Adrenal gland (tissue), 12 donors: ENCODE results near the gene SUPT4H1. TPM values are rescaled to one million over a fixed set of nuclear protein-coding genes. Genes with fewer than 3 reads are reported as not detected.

Experiments used
- DNase-seq, 7 donors: peaks; one replicate each; pipeline ENCODE4 v3.0.0-alpha.2; 2019 to 2020
- H3K27ac ChIP-seq, 5 donors: fragments of 200-600 bp; sonication (generic) in 4 of 5; 1 replicate in 3 of 5; 2 replicates in 2 of 5; pipeline versions ENCODE4 v1.5.1 to v1.8.0; 2016 to 2020; ENCODE audit warnings: mild to moderate bottlenecking in 1 of 5
- H3K27me3 ChIP-seq: fragments of 200-600 bp; 2 replicates; pipeline ENCODE4 v1.8.0; 2021
- H3K36me3 ChIP-seq, 2 donors: fragments of 200-600 bp; replicated peaks in 1 of 2; 1 replicate in 1 of 2; 2 replicates in 1 of 2; pipeline versions ENCODE4 v1.5.1 to v1.8.0; 2018 to 2022
- H3K4me1 ChIP-seq, 2 donors: fragments of 200-600 bp; replicated peaks in 1 of 2; 1 replicate in 1 of 2; 2 replicates in 1 of 2; pipeline versions ENCODE4 v1.5.1 to v1.8.0; 2018 to 2021
- H3K4me3 ChIP-seq, 4 donors: fragments of 200-600 bp; sonication (generic) in 3 of 4; one replicate each; pipeline ENCODE4 v1.5.1; 2016 to 2018
- H3K9me3 ChIP-seq, 3 donors: fragments of 200-600 bp; sonication (generic) in 1 of 3; replicated peaks in 1 of 3; 1 replicate in 2 of 3; 2 replicates in 1 of 3; pipeline versions ENCODE4 v1.5.1 to v1.8.0; 2016 to 2021
- POLR2A ChIP-seq, 2 donors: fragments of 450-650 bp; IDR thresholded peaks; one replicate each; pipeline ENCODE4 v1.6.1; 2017; ENCODE audit warnings: antibody characterized with exemption in 2 of 2, mild to moderate bottlenecking in 2 of 2, moderate library complexity in 1 of 2
- WGBS, 4 donors: extraction: QIAGEN DNeasy Blood & Tissue Kit in 2 of 4; methylation state at CpG; one replicate each; pipeline versions ENCODE4 v1.1.5 to v1.1.7; 2013 to 2017; 5-methylcytosine and 5-hydroxymethylcytosine counted together
- intact Hi-C, 2 donors: fragments of 100-400 bp; cut with DNase I; formaldehyde crosslinking; loops; one replicate each; pipeline versions ENCODE4 v1.14.1 to v1.15.0; 2022 to 2023
- polyA plus RNA-seq, 3 donors: library from polyadenylated mRNA; stranded (reverse); fragments of 200-250 nt in 2 of 3; fragments of 350-450 nt in 1 of 3; fragmentation: Illumina TruSeq in 1 of 3; extraction: RNeasy Lipid Tissue Mini Kit (QIAGEN cat#74804) in 1 of 3; gene quantifications; one replicate each; pipeline ENCODE4 v1.2.3, GENCODE V29; 2013 to 2014
- total RNA-seq, 9 donors: library from RNA; depleted of rRNA in 4 of 9; stranded (reverse); fragments of >200 nt in 4 of 9; fragments of 120-200 nt in 1 of 9; fragmentation: NEBNext Ultra II Directional in 1 of 9; extraction: Animal tissue kit (Norgen Biotek cat#: 25700) in 1 of 9; gene quantifications; one replicate each; pipeline versions ENCODE4 v1.1.0 to v1.2.4, GENCODE V29; 2013 to 2023
- TF ChIP-seq, protein P1 (sequence below), 6 experiments: fragments of 450-650 bp in 4 of 6; fragments of 200-600 bp in 2 of 6; sonication (generic) in 1 of 6; IDR thresholded peaks; 1 replicate in 5 of 6; 2 replicates in 1 of 6; pipeline versions ENCODE4 v1.5.1 to v1.8.0; 2016 to 2021; ENCODE audit warnings: antibody characterized with exemption in 6 of 6, mild to moderate bottlenecking in 2 of 6, moderate library complexity in 1 of 6
- donor health status: healthy with polysubstance abuse.
- donor health status: Bipolar disorder and iron deficiency.
- donor health status: DM: yes; HTN: yes; CAD: no.
- donor health status: DM: no; HTN: no; CAD: no.
- donor health status: DM: no; HTN: no; CAD: no.
- donor health status: DM: yes; HTN: yes; CAD: no.

Gene SUPT4H1
- total and polyA plus RNA-seq, 12 donors: 58.6 to 178 (median 90.3) TPM

GRCh38 chr17:58319173-58320162 is 32.5 kb downstream of the SUPT4H1 start:
- WGBS, 4 donors: 86 to 91% (median 89%) methylated on average over 13 to 25 of the region's 25 CpGs
- Histone ChIP-seq H3K27ac (no peak overlapping the region), H3K4me1 (peaks cover 0 to 5% of the 10 kb centered on the region in 2 donors), H3K36me3 (no peaks in the 10 kb centered on the region), H3K9me3 (no peaks in the 10 kb centered on the region), H3K27me3 (no peaks in the 10 kb centered on the region), H3K4me3 (no peak overlapping the region)
- peak in 2 of 7 donors; percentile 10 to 12 for DNase-seq
- intact Hi-C loops: loop anchor here (5.0 to 10.0 kb wide), 3 partner anchors 38 to 128 kb away; no protein-coding TSS in a partner anchor
- TF ChIP-seq, protein P1, sequence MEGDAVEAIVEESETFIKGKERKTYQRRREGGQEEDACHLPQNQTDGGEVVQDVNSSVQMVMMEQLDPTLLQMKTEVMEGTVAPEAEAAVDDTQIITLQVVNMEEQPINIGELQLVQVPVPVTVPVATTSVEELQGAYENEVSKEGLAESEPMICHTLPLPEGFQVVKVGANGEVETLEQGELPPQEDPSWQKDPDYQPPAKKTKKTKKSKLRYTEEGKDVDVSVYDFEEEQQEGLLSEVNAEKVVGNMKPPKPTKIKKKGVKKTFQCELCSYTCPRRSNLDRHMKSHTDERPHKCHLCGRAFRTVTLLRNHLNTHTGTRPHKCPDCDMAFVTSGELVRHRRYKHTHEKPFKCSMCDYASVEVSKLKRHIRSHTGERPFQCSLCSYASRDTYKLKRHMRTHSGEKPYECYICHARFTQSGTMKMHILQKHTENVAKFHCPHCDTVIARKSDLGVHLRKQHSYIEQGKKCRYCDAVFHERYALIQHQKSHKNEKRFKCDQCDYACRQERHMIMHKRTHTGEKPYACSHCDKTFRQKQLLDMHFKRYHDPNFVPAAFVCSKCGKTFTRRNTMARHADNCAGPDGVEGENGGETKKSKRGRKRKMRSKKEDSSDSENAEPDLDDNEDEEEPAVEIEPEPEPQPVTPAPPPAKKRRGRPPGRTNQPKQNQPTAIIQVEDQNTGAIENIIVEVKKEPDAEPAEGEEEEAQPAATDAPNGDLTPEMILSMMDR (IDR thresholded peaks at IDR 0.05): no peak
- TF ChIP-seq POLR2A (IDR thresholded peaks at IDR 0.05): no peak

DNA sequence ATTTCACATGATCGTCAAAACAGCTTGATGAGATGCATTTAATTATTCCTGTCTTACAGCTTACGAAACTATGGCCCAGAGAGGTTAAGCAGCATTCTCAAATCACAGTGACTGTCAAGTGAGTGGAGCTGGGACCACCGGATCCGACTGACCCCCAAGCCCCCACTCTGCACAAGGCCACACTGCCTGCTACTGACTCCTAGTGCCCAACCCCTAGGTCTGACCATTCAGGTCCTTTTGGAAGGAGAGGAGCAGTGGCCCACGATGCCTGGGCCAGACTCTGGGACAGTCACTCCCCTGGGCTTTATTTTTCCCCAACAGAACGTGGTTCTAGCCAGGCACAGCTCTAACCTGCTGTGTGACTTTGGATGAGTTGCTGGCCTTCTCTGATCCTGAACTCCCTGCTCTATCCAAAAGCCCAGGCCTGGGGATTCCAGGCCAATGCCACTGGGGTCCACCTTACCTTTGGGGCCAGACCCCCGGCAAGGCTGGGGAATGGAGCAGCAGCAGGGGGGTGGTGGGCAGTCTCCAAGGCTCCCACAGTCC is 33.3 kb downstream of the SUPT4H1 start:
- DNase-seq: peak in 1 of 7 donors; percentile 10
- H3K36me3 ChIP-seq: no peaks in the 10 kb centered on the region
- no peaks in the 10 kb centered on the region for H3K27me3 ChIP-seq

GRCh38 chr17:58318065-58318481 is 33.9 kb downstream of the SUPT4H1 start:
- H3K4me1 ChIP-seq: no peaks in the 10 kb centered on the region
- peak in 3 of 7 donors; percentile 10 to 19 (median 11) for DNase-seq
- intact Hi-C loops: loop anchor here in 1 of 2 donors (5.0 kb wide), 1 partner anchor 129 kb away; no protein-coding TSS in a partner anchor
- H3K4me3 ChIP-seq: no peak overlapping the region
- H3K9me3 ChIP-seq: no peaks in the 10 kb centered on the region
- 84 to 91% (median 87%) methylated on average over 5 to 9 of the region's 9 CpGs for WGBS, 4 donors
- no peaks in the 10 kb centered on the region for H3K36me3 ChIP-seq
- TF ChIP-seq, protein P1 (IDR thresholded peaks at IDR 0.05): no peak
- TF ChIP-seq POLR2A (IDR thresholded peaks at IDR 0.05): no peak
- H3K27me3 ChIP-seq: no peaks in the 10 kb centered on the region
- no peak overlapping the region for H3K27ac ChIP-seq

More for the DNA sequence above, 33.3 kb downstream of the SUPT4H1 start:
- no peak overlapping the region for H3K4me3 ChIP-seq
- no peaks in the 10 kb centered on the region for H3K9me3 ChIP-seq
- intact Hi-C loops: loop anchor here in 1 of 2 donors (5.0 kb wide), 1 partner anchor 129 kb away; no protein-coding TSS in a partner anchor
- peaks cover 0 to under 1% of the 10 kb centered on the region in 2 donors for H3K4me1 ChIP-seq
- TF ChIP-seq POLR2A (IDR thresholded peaks at IDR 0.05): no peak
- TF ChIP-seq, protein P1 (IDR thresholded peaks at IDR 0.05): no peak
- no peak overlapping the region for H3K27ac ChIP-seq
- 76 to 81% (median 80%) methylated on average over 5 to 7 of the region's 7 CpGs for WGBS, 4 donors
